GM18858 (cell line): ENCODE measurements around the gene ACTN2.

Experiments
- ATAC-seq: cut with Tn5 transposase; IDR thresholded peaks from one replicate; pipeline ENCODE4 v1.9.1; 2021; ENCODE audit not compliant: unreplicated experiment

Gene ACTN2

DNA sequence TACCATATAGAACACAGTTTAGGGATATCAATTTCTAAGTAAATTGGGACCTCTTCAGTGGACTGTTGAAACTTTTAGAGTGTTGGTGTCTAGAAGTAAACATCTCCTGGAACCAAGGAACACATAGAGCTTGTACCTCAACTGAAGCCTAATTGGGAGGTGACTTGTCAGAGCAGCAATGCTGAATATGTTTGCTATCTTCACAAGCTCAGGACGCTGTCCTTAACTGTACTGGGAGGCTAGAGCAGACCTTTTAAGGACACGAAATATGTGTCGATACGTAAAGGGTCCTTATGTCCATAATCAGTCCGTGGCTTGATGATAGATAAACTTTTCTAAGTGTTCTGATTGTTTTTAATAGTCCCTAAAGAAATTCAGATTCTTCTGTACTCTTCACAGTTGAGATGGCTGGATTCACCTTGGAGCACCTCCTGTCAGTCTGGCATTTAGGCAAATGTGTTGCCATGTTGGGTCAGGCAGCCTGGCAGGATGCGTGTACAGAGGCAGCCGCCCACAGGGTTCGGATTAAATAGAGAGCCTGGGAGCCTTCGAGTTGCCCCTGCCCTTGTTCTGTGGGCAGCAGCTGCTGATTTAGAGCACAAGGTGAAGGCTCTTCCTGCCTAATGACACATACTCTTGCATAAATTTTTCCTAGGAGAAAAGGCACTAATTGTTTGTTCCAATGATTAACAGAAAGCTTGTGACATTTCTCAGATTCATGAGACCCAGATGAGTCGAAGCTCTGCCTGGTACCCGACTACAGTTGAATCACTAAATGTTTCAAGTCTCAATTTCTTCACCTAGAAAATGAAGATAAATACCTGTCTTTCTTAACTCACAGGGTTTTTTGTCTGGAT, 3.6 kb downstream of the ACTN2 start:
- ATAC-seq, result no peak

DNA sequence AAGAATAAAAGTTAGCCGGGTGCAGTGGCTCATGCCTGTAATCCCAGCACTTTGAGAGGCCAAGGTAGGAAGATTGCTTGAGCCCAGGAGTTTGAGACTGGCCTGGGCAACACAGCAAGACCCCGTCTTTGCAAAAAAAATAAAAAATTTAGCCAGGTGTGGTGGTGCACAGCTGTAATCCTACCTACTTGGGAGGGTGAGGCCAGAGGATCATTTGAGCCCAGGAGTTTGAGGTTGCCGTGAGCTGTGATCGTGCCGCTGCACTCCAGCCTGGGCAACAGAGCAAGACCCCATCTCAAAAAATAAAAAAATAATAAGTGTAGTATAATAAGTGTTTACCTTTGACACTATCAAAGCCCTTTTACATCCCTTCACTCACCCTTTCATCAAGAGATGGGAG, 5.0 kb downstream of the ACTN2 start:
- ATAC-seq, result no peak

DNA sequence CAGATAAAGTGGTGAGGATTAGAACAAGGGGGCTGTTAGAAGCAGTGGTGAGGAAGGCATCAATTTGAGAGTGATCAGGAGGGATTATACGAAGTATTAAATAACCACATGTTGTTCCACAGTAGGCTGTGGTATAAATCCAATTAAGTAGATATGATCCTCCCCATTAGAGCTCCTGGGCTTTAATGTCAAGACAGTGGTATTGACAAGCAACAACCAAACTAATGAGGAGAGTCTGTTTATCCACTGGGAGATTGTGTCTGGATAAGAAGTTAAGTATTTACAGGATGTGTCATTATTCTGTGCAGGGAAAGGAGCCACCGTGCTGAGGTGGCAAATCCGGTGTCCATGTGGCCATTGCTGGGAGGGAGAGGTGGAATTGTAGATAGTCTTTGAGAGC, 5.8 kb downstream of the ACTN2 start:
- no peak for ATAC-seq

DNA sequence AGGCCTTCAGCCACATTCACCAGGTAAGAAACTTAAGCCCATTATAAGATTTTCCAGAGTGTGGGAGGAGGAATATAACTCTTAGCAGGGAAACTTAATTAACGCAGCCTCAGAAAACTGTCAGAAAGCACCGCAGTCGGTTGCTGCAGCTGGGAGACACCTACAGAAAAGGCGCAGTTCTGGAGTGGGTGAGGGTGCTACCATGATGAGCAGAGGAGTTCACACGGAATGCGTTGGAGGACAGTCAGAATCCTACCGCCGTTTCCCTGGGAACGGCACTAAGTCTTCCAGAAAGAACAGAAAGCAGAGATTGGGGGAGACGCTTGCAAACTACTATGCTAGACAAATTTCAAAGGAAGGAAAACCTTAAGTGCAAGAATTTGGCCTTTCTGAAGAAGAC, 6.4 kb downstream of the ACTN2 start:
- ATAC-seq, result no peak

DNA sequence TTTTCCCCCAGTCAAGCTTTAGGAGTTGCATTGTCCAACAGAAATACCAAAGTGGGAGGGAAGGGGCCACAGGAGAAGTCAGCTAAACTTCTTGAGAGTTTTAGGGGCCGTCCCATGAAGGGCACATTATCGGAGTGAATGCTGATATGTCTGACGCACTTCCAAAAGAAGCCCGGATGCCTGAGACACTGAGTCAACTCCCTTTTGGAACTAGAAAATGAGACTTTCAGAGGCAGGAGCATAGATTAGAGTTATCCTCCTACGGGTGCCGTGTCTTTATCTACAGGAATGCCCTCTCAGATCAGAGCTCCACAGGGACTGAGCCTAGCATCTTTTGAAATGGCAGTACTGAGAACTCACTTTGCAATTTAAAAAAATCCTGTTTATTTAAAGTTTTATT, 13.1 kb downstream of the ACTN2 start:
- no peak for ATAC-seq

DNA sequence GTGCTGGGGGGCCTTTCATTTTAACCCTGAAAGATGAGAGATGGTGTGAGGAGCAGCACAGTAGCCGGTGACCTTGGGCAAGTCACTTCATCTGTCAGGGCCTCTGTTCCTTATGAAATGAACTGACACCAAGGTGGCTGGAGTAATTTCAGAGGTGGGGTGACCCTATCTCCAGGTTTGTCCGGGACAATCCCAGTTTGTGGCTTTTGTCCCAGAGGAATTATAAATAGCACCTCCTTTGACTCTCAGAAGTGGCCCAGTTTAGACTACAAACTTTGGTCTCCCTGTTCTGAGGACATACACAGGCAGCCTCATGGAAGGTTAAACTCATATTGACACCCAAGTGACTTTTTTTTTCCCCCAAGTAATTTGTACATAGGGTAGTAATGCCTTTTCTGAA, 14.6 kb downstream of the ACTN2 start:
- no peak for ATAC-seq

DNA sequence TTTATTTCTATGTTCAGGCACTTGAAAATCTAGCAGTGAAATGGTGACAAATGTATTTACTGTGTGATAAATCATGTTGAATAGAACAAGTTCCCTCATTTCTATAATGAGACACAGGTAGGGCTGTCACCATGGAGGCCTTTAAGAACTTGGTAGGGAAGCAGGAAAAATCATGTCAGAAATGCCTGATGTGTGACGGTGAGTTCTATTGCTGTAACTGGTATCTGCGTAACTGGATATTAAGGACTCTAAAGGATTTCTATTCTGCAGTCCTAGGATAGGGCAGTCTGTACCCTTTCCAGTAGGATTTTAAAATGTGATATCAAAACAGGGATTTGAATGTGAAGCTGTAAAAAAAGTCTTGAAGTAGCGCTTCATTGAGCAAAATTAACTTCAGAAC, 15.5 kb downstream of the ACTN2 start:
- no peak for ATAC-seq

DNA sequence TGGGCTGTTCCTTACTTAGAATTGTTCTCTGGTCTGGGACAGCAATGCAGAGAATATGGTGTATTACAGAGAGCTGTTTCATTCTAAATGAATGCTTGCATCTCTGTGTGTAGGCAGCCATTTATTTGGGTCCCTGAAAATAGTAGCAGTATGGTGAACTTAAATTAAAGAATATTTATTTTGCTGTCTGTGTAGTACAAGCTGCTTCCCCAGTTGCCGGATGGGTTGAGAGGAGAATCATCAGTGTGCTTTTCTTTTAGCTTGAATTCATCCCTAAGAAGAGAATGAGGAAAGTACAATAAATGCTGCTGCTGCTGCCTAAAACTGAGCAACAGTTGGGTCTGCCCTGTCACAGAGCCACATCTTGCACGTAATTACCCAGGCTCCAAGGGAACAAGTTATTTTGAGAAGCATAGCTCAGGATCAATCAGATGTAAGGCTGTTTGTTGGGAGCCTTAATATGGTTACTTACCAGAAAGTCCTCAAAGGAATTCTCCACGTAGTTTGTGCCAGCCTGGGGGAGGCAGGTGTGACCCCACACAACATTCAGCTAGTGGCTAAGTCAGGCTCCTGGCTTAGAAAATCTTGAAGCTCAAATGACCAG, 16.6 kb downstream of the ACTN2 start:
- ATAC-seq, result no peak

DNA sequence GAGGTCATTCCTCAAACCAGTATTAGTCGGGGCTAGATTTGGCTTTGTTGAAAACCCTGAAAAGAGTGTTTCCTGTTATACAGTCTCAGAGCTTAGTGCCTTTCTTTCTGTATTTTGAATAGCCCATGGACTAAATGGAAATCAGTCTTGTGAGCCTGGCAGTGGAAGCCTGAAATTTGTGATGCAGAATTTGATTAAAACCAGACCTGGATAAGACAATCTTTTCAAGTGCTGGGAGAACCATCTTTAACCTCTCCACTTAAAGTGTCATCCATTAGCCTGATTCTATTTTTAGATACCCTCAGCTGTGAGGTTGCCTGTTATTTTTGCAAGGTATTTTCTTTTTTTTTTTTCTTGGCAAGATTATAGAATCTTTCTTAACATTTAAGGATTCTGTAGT, 19.5 kb downstream of the ACTN2 start:
- no peak for ATAC-seq

DNA sequence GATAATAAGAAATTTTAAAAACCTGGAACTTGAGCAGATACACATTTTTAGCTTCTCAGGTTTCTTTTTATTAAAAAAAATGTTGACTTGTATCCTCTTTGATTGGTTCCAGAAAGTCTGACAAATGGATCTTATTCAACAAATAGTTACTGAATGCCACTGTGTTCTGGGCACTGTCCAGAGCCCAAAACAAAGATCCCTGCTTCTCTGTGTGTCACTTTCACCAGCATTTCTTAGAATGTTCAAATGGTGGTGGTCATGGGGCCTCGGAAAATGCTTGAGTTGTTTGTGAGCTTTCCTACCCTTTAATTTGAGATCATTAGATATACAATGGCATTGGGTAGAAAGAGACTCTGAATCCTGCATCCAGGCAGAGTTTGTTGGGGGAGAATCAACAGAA, 19.9 kb downstream of the ACTN2 start:
- no peak for ATAC-seq

DNA sequence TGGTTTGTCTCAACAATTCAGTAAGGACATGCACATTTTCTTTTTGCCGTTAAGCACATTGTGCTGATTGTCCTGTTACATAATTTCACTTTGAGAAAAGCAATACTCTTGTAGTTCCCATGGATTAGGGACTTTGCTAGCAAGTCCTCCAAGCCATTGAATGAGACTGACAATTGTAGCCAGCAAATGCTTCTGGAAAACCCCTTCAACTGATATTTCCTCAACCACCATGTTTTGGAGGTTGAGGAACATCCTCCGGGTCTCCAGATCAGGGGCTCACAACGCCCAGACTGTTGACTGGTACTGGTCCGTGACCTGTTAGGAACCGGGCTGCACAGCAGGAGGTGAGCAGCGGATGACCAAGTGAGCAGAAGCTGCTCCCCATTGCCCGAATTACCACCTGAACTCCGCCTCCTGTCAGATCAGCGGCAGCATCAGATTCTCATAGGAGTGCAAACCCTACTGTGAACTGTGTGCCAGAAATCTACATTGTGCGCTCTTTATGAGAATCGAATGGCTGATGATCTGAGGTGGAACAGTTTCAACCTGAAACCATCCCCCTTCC, 24.1 kb downstream of the ACTN2 start:
- no peak for ATAC-seq

DNA sequence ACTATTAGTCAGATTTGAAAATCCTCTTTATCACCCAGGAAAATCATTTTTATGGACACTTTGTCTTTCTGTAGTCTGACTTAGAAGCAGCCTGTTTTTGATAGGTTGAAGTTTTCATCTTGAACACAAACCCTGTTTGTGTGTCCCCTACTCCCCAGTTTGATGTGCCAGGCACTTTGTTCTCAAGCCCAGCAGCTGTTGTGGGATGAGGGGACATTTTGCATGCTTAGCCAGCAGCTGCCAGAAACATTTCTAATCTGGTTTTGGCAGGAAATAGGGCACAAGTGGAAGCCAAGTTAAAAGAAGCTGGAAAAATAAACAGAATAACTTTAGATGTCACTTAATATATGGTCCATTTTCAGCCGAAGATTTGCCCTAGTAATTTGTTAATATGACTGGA, 29.9 kb downstream of the ACTN2 start:
- ATAC-seq, result no peak

DNA sequence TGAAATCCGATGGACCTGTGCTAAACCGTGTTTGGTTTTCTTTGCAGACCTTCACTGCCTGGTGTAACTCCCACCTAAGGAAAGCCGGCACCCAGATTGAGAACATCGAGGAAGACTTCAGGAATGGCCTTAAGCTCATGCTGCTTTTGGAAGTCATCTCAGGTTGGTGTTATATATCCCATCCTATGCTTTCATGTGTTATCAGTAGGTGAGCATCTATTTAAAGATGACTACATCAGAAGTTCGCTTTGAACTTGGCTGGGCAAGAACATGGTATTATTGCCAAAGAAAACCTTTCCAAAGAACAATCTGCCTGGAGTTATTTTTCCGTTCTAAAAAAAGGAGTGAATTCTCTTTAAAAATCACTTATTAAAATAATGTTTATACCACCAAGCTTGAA, 31.5 kb downstream of the ACTN2 start:
- no peak for ATAC-seq

DNA sequence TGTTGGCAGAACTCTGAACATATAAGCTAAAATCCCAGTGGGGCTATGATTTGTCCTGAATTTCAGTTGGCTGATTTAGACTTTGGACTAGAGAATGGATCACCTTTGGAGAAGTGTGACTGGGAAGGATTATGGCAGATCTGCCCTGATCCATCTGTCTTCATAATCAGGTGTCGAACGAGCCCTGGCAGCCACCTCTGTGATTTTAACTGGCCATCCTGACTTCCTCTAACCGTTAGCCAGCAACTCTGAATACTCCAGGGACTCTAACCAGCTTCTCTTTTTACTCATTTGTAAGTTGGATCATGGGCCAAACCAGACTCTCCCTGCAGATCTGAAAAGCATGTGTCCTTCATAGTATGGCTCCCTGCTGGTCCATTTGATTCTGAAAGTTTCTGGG, 32.0 kb downstream of the ACTN2 start:
- ATAC-seq, result no peak

DNA sequence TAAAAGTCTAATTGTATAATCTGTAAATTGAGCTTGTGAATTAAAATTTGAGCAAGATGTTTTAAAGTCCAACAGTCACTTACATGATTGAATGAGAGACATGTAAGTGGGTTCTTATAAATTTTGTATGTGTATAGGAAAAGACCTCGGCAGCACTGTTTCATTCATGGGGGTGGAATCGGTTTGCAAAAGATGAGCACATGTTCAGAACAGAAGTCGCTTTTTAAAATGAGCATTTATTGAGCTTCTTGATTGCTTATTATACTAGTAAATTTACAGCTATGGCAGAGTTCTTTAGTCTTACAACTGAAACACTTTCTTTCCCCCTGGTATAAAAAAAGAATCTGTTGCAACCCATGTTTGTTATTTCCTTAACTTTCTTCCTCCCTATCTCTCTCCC, 33.9 kb downstream of the ACTN2 start:
- ATAC-seq, result no peak

DNA sequence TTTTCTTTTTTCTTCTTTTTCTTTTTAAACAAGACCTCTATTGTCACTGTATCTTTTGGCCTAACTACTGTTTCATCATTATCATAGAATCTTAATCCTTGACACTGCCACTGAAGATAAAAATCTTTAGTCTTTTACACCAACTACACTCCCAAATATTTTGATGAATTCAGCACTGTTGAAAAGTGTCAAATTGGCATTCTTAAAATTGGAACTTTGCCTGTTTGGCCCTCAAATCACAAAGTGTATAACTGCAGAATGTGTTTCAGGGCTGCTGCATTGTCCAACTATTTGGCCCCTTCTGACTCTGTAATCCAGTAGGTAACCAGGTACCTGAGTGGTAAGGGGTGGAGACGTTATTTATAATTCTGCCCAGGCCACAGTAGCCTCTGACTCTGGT, 34.3 kb downstream of the ACTN2 start:
- ATAC-seq, result no peak

DNA sequence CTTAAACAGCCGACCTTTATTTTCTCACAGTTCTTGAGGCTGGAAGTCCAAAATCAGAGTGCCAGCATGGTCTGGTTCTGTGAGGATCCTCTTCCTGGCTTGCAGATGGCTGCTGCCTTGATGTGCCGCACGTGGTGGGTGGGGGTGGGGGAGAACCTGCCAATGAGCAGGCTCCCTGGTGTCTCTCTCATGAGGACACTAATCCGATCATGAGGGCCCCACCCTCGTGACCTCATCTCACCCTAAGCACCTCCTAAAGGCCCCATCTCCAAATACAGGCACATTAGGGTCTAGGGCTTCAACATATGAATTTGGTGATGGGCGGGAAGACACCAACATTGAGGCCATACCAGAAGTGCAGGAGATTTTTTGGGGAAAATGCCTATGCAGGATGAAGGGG, 37.8 kb downstream of the ACTN2 start:
- ATAC-seq, result no peak

DNA sequence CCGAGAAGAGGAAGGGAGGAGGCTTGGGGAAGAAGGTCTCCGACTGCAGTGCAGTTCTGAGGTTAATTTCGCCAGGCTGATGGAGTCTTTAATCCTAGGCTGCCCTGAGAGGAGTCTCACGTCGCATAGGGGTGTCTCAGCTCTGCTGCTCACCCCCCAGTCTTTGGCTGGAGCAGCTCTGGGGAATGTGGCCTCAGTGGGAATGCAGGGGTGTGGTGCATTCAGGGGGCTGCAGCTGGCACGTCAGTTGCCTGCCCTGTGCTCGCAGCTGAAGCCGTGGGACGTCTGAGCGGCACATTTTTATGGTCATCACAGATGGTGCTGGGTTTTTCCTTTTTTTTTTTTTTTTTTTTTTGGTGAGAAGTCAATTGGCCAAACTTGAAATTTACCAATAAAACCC, 38.2 kb downstream of the ACTN2 start:
- no peak for ATAC-seq

DNA sequence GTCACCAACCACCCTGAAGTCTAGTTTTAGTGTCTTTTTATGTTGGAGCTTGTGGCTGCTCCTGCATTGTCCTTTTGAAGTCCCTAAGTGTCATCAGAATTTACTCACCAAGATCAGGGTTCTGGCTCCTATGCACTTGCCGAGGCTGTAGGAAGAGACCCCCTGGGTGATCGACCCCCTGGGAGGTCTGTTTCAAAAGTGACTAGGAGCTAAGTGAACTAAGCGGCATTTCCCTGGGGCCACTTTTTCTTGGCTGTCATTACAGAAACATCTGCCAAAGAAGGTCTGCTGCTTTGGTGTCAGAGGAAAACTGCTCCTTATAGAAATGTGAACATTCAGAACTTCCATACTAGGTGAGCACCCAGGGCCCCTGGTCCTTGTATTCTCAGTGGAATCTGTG, 39.4 kb downstream of the ACTN2 start:
- ATAC-seq, result no peak

DNA sequence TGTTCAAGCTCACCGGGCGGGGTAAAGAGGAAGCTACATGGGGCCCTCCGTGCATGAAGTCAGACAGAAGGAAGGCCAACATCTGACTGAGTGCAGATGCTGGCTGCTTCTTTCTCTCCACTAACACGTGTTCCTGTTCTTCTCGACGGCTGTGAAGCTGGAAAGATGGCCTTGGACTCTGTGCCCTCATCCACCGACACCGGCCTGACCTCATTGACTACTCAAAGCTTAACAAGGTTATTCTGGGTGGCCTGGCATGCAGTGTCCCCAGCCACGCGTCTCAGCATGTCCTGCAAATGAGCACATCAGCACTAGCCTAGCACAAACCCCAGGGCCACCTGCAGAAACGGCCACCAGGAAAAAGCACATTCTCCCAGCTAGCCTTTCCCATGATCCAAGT, 41.2 kb downstream of the ACTN2 start:
- no peak for ATAC-seq

DNA sequence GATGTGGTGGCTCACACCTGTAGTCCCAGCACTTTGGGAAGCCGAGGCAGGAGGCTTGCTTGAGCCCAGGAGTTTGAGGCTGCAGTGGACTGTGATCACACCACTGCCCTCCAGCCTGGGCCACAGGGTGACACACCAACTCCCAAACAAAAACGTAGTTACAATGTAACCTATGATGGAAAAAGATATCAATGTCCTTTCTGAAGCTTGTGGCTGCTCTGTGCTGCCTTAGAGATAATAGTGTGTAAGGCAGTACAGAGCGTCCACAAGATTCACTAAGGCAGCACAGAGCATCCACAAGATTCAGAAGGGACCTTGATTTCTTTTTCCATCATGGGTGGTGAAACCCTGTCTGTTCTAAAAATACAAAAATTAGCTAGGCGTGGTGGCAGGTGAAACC, 42.5 kb downstream of the ACTN2 start:
- ATAC-seq, result no peak

DNA sequence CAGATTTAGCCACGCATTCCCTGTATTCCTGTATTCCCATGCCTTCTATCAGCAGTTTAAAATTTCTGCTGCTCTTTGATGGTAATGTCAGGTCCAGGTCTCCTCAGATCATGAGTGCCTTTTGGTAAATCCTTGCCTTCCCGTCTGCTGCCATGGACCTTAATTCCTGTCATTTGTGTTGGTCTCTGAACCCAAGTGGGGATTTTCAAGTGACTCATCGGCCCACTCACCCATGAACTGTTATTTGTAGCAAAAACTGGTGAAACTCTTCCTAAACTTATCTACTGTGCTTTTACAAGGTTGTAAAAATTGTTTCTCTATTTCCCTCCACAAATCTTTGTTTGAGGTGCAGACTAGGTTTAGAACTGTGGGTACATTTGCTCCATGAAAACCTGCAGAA, 47.4 kb downstream of the ACTN2 start:
- no peak for ATAC-seq
